Stimulated activated CD4-positive, alpha-beta T cell treated with anti-CD3 and anti-CD28 coated beads, Interleukin-1b, Interleukin-23, amount 100 ng/mL, for 24 hours (primary cell): ENCODE measurements around the gene ADARB1.

ENCODE experiments used
- DNase-seq, 4 experiments: peaks; one replicate each; pipeline ENCODE4 v3.0.0-alpha.2; 2020; ENCODE audit warnings: low read depth in 4 of 4, low spot score in 1 of 4

The ADARB1 gene

DNA sequence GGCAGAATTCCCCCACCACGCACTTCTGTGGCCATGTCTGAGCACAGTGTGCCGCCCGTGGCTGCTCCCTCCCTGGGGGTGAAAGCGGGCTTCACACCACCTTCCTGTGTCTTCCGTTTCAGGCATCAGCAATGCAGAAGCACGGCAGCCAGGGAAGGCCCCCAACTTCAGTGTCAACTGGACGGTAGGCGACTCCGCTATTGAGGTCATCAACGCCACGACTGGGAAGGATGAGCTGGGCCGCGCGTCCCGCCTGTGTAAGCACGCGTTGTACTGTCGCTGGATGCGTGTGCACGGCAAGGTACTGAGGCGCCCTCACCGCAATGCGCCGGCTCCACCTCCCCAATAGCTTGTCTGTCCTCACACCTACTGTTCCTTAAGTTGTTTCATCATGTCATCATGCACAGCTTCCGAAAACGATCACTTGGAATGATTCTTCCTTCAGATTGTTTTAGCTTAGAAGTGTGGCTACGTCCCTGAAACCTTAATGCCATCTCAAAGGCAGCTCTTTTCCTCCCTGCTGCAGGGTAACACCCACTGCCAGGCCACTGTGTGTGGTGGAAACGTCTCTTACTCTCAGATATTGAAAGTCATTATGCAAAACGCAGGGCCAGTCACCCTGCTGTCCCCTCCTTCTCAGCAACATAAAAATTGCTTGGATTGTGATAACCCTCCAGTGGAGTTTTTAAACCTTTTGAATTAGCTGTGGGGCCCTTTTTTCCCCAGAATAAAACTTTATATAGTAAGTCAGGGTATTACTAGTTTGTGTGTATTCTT, 146.5 kb downstream of the ADARB1 start:
- DNase-seq = no peak

- no peak for DNase-seq
These were observed 147.6 kb downstream of the ADARB1 start for GRCh38 chr21:45222001-45222400.

GRCh38 chr21:45223236-45224185, 149.1 kb downstream of the ADARB1 start:
- DNase-seq = no peak

DNA sequence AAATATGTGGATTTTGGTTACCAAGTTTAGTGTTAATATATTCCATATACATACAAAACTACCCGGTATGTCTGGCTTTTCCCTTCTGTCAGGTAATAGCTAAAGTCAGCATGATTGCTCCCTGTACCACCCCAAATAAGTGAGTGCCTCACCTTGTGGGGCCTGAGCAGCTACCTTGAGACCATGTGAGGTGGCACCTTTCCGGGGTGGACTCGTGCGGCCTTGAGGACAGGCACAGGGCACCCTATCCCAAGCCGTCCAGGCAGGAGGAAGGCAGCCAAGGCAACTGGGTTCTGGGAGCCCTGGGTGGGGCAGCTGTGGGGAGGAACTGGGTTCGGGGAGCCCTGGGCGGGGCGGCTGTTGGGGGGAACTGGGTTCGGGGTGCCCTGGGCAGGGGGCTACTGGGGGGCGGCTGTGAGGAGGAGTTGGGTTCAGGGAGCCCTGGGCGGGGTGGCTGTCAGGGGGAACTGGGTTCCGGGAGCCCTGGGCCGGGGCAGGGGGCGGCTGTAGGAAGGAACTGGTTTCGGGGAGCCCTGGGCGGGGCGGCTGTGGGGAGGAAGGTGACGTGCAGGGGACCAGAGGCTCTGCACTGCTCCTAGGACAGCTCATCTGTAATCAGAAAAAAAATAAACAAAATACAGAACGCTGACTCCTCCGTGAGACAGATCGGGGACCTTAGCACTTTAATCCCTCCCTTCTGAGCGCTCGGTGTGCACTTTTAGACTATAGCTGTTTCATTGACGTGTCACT, 150.0 kb downstream of the ADARB1 start:
- peak in 1 of 4 experiments; percentile 7 for DNase-seq

DNA sequence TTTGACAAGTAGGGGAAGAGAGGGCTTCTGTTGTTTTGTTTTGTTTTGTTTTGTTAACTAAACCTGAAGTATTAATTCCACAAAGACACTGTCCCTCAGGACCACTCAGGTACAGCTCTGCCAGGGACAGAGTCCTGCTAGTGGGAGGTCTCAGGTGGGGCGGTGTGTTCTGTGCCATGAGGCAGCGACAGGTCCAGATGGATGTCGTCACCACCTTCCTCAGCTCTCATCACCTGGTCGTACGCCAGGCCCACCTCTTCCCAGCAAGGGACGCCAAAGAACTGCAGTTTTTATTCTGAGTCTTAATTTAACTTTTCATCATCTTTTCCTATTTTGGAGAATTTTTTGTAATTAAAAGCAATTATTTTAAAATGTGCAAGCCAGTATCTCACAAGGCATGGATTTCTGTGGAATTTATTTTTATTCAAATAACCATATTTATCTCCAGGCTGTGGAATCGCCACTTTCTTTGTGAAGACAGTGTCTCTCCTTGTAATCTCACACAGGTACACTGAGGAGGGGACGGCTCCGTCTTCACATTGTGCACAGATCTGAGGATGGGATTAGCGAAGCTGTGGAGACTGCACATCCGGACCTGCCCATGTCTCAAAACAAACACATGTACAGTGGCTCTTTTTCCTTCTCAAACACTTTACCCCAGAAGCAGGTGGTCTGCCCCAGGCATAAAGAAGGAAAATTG, 150.8 kb downstream of the ADARB1 start:
- DNase-seq = no peak

- DNase-seq = no peak
These were observed 151.5 kb downstream of the ADARB1 start for GRCh38 chr21:45225741-45226327.

DNA sequence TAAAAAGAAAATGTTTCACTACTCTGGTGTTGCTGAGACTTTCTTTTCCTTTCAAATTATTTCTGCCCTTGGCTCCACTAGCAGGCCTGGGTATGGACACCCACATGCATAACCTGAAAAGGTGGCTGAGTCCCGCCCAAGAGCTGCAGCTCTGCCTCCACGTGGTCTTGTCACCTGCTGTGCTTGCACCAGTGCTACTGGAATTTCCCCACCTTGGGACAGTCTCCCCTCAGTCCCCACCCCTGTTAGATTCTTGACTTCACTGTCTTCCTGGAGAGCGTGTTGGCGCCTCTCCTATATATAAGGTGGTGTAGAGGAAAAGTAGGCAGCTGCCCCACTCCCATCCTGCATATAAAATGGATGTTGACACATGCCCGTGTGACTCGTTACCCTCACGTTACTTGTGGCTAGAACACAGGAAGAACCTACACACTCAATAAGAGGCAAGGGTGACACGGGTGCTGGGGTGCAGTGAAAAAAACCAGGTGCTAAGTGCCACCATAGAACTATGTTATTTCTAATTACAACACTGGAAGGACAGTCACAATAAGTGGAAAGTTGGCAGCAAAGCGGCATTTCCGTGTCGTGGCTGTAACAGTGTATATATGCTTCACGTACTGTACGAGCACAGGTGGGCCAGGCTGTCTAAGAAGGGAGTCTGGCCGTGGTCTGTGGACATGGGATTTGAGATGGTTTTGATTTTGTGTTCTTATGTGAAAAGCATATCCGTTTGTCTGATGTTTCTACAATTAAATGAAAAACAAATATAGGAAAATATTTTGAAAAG, 152.4 kb downstream of the ADARB1 start:
- DNase-seq = no peak

- no peak for DNase-seq
These were observed 153.4 kb downstream of the ADARB1 start for GRCh38 chr21:45227735-45228134.

DNA sequence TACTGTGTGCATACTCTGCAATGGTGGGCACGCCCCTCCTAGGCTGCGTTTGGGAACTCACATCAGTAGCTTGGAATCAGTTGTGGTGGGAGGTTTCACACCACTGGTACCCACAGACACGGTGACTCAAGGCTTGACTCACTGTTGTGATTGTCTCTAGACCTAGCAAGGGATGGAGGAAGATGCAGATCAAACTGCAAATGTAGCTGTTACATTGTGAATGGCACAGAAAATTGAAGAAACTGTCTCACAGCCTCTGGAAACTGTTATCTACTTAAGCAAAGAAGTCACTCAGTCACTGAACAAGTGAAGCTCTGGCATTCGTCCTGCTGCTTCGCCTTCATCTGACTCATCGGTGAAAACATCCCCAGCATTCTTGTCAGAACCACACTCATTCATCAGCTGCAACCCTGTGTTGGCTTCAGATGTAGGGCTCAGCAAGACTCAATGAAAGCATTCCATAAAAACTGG, 153.8 kb downstream of the ADARB1 start:
- DNase-seq = peak; percentile 32 to 74 (median 50)

DNA sequence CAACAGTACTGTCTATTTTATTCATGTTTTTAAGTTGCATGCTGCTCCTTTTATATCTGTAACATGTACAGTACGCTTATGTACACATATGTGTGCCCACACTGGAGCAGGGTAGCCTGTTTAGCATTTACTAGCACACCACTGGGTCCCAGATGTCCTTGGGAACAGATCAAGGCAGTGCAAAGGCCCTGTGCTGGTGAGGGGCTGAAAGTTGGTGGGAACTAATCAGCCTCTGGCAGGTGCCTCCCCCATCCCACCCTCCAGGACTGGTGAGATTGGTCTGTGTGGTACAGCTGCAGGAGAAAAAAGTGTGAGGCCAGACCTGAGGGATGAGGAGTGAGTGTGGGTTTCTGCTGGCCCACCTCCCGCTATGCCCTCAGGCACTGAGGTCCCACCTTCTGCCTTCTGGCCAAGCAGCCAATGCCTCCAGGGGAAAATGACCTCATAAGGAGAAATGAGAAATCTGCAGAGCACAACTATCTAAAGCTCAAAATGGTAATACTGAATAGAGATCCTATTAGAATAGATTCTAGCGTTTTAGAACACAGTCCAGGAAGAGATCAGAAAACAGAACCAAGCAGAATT, 154.4 kb downstream of the ADARB1 start:
- no peak for DNase-seq

DNA sequence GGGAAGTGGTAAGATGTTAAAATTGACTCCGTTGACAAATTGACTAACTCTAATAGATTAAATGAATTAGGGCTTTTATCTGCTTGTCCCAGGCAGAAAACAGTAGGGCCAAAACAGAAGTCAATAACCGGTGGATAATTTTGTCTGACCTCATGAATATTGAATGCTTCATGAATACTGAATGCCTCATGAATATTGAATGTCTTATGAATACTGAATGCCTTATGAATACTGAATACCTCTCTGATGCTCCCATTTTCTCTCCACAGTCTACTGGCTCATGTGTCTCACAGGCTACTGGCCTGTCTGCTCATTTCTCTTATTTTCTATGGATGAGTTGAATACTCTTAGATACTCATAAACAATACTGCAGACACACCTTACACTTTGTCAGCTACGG, 157.3 kb downstream of the ADARB1 start:
- no peak for DNase-seq

DNA sequence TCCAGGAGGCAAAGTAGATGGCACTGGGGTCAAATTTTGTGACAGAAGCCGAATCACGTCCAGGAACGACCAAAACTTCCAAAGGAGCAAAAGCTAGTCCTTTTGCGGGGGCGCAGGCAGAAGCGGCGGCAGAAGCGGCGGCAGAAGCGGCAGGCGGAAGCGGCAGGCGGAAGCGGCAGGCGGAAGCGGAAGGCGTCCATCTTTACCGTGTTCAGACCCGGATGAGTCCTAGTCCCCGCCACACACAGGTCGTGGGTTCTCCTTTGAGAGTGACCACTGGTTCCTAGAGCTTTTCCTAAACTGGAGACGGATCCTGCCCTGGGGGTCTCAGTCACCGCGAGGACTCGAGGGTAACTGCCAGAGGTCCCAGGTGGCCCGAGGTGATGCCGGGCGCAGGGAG, 159.7 kb downstream of the ADARB1 start:
- DNase-seq = no peak

- no peak for DNase-seq
These were observed 160.6 kb downstream of the ADARB1 start for GRCh38 chr21:45234965-45235364.

DNA sequence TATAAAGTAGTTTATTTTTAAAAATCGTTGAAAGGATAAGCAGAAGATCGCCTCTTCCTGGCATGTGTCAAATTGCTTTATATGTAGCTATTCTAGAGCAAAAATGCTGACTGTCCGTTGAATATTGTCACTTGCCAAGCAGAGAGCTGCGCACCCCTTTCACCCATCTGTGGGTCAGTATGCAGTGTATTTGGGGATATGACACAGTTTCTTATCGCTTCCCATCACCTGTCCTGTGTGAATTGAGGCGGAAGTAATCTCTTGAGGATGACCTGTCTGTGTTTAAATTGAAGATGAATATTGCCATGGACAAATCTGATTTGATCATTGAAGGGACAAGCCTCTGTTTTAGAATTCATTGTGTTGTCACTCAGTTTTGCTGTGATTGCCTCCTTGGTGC, 161.1 kb downstream of the ADARB1 start:
- no peak for DNase-seq

GRCh38 chr21:45236481-45236880, 162.1 kb downstream of the ADARB1 start:
- DNase-seq = no peak

GRCh38 chr21:45237401-45237800, 163.0 kb downstream of the ADARB1 start:
- DNase-seq = no peak

GRCh38 chr21:45241357-45241756, 167.0 kb downstream of the ADARB1 start:
- no peak for DNase-seq

- no peak for DNase-seq
These were observed 169.2 kb downstream of the ADARB1 start for GRCh38 chr21:45243603-45244002.

GRCh38 chr21:45244799-45245340, 170.5 kb downstream of the ADARB1 start:
- DNase-seq = no peak
